DND-41 (cell line): ENCODE measurements around the gene ANXA7.
"Not testable (repeated sequence)": the region's sequence is repeated elsewhere in the genome, so short reads cannot be mapped to it uniquely, and the experiment has no call there.

Experiments
- ATAC-seq: fragments of 200-7000 bp; cut with Tn5 transposase; 3 replicates; pipeline ENCODE4 v1.9.1; 2021; ENCODE audit warnings: low read depth; ENCODE audit not compliant: insufficient read depth
- DNase-seq: peaks from one replicate; pipeline ENCODE4 v3.0.0-alpha.2; 2020
- H2AFZ ChIP-seq: 2 replicates; pipeline ENCODE4 v1.6.0; 2012; ENCODE audit warnings: low read depth, low read length
- H3K27ac ChIP-seq: 2 replicates; pipeline ENCODE4 v1.5.1; 2012; ENCODE audit warnings: low read length, inconsistent platforms
- H3K27me3 ChIP-seq: fragments of 200-600 bp; sonication (generic); 2 replicates; pipeline ENCODE4 v1.6.0; 2012; ENCODE audit warnings: low read length, mild to moderate bottlenecking, inconsistent platforms; ENCODE audit not compliant: insufficient read depth, poor library complexity
- H3K36me3 ChIP-seq: 2 replicates; pipeline ENCODE4 v1.5.1; 2012; ENCODE audit warnings: low read length, inconsistent platforms; ENCODE audit not compliant: insufficient read depth
- H3K4me1 ChIP-seq: 2 replicates; pipeline ENCODE4 v1.5.1; 2012; ENCODE audit warnings: mild to moderate bottlenecking, low read length; ENCODE audit not compliant: insufficient read depth
- H3K4me2 ChIP-seq: 2 replicates; pipeline ENCODE4 v1.6.0; 2012; ENCODE audit warnings: mild to moderate bottlenecking, moderate library complexity, low read length, inconsistent platforms; ENCODE audit not compliant: insufficient read depth
- H3K4me3 ChIP-seq, 2 experiments: fragments of 200-600 bp in 1 of 2; shearing (Covaris generic) in 1 of 2; 2 replicates each; pipeline ENCODE4 v1.5.1; 2012 to 2016; ENCODE audit warnings: inconsistent platforms in 2 of 2, low read length in 2 of 2, mild to moderate bottlenecking in 2 of 2, low read depth in 1 of 2, moderate library complexity in 1 of 2
- H3K79me2 ChIP-seq: 2 replicates; pipeline ENCODE4 v1.6.0; 2012; ENCODE audit warnings: low read length, inconsistent platforms; ENCODE audit not compliant: insufficient read depth
- H3K9ac ChIP-seq: 2 replicates; pipeline ENCODE4 v1.6.0; 2012; ENCODE audit warnings: low read depth, mild to moderate bottlenecking, inconsistent platforms, low read length, moderate library complexity
- H3K9me3 ChIP-seq: 2 replicates; pipeline ENCODE4 v1.5.1; 2012; ENCODE audit warnings: low read length, moderate library complexity, mild to moderate bottlenecking, inconsistent platforms; ENCODE audit not compliant: insufficient read depth, severe bottlenecking
- H4K20me1 ChIP-seq: 2 replicates; pipeline ENCODE4 v1.6.0; 2012; ENCODE audit warnings: low read length; ENCODE audit not compliant: insufficient read depth
- CTCF ChIP-seq: IDR thresholded peaks from 2 replicates; pipeline ENCODE4 v1.5.1; 2012; ENCODE audit warnings: borderline replicate concordance, low read length, moderate library complexity, mild to moderate bottlenecking; ENCODE audit not compliant: poor library complexity, severe bottlenecking; ENCODE audit errors: extremely low read depth
- EZH2 ChIP-seq: IDR thresholded peaks from 3 replicates; pipeline ENCODE4 v1.6.1; 2012; ENCODE audit warnings: borderline replicate concordance, low read depth, mild to moderate bottlenecking, moderate library complexity, low read length, inconsistent platforms; ENCODE audit not compliant: severe bottlenecking

ANXA7 gene

DNA sequence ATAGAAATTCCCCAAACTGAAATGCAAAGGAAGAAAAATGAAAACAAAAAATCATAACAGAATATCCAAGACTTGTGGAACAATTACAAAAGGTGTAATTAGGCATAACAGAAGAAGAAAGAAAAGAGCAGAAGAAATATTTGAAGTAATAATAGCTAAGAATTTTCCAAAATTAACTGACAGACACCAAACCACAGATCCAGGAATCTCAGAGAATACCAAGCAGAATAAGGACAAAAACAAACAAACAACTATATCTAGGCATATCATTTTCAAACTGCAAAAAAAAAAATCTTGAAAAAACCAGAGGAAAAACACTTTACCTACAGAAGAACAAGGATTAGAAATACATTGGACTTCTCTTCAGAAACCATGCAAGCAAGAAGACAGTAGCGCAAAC, 80.7 kb downstream of the ANXA7 start:
- H3K9ac ChIP-seq = no peak overlapping the region
- no peak overlapping the region for H3K4me2 ChIP-seq
- no peaks in the 10 kb centered on the region for H3K9me3 ChIP-seq
- no peaks in the 10 kb centered on the region for H4K20me1 ChIP-seq
- no peak overlapping the region for H2AFZ ChIP-seq
- no peaks in the 10 kb centered on the region for H3K36me3 ChIP-seq
- no peaks in the 10 kb centered on the region for H3K79me2 ChIP-seq
- no peak overlapping the region for H3K27ac ChIP-seq
- H3K4me1 ChIP-seq = no peaks in the 10 kb centered on the region
- no peak for DNase-seq
- no peak for TF ChIP-seq CTCF
- no peak for TF ChIP-seq EZH2
- ATAC-seq = no peak
- no peak overlapping the region for H3K4me3 ChIP-seq
- no peaks in the 10 kb centered on the region for H3K27me3 ChIP-seq

DNA sequence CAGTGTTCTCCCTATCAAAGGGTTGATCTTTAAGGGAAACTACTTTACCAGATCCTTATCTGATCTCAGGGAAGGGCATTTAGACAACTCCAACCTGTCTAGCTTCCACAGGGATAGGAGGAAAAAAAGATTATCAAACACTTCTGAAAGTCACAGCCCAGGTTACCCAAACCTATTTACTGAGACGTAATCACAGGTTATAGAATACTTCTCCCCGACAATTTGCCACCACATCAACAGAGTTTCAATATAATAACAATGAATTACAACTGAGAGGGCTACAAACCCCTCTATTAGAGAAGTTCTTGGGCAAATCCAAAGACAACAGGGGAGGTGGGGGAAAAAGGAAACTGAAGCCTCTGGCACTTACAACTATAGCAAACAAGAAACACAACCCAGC, 81.5 kb downstream of the ANXA7 start:
- Histone ChIP-seq H3K4me2 (no peak overlapping the region), H3K27ac (no peak overlapping the region), H3K9me3 (no peaks in the 10 kb centered on the region), H3K4me3 (no peak overlapping the region), H3K9ac (no peak overlapping the region), H4K20me1 (no peaks in the 10 kb centered on the region), H2AFZ (no peak overlapping the region), H3K4me1 (no peaks in the 10 kb centered on the region), H3K79me2 (no peaks in the 10 kb centered on the region), H3K27me3 (no peaks in the 10 kb centered on the region), H3K36me3 (no peaks in the 10 kb centered on the region)
- TF ChIP-seq EZH2 (no peak), CTCF (no peak)
- ATAC-seq (no peak), DNase-seq (no peak)

DNA sequence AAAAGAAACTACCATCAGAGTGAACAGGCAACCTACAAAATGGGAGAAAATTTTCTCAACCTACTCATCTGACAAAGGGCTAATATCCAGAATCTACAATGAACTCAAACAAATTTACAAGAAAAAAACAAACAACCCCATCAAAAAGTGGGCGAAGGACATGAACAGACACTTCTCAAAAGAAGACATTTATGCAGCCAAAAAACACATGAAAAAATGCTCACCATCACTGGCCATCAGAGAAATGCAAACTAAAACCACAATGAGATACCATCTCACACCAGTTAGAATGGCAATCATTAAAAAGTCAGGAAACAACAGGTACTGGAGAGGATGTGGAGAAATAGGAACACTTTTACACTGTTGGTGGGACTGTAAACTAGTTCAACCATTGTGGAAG, 85.3 kb downstream of the ANXA7 start:
- not testable (repeated sequence) for H3K27me3 ChIP-seq, H3K4me2 ChIP-seq, H3K27ac ChIP-seq, H3K9me3 ChIP-seq, H3K79me2 ChIP-seq, DNase-seq, ATAC-seq, H3K9ac ChIP-seq, H3K36me3 ChIP-seq, H4K20me1 ChIP-seq, H3K4me1 ChIP-seq, H2AFZ ChIP-seq, H3K4me3 ChIP-seq

DNA sequence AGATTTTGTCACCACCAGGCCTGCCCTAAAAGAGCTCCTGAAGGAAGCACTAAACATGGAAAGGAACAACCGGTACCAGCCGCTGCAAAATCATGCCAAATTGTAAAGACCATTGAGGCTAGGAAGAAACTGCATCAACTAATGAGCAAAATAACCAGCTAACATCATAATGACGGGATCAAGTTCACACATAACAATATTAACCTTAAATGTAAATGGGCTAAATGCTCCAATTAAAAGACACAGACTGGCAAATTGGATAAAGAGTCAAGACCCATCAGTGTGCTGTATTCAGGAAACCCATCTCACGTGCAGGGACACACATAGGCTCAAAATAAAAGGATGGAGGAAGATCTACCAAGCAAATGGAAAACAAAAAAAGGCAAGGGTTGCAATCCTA, 88.6 kb downstream of the ANXA7 start:
- not testable (repeated sequence) for DNase-seq, H4K20me1 ChIP-seq, H3K4me3 ChIP-seq, H3K4me2 ChIP-seq, H3K9ac ChIP-seq, H3K79me2 ChIP-seq, H3K9me3 ChIP-seq, H3K36me3 ChIP-seq, H3K27ac ChIP-seq, ATAC-seq, H3K4me1 ChIP-seq, H3K27me3 ChIP-seq, H2AFZ ChIP-seq
